GM12878 (cell line): ENCODE results near the gene ZKSCAN7. TPM values are rescaled to one million over a fixed set of nuclear protein-coding genes. Genes with fewer than 3 reads are reported as not detected.

Source experiments
- CBX3 ChIP-seq: fragments of 200-600 bp; sonication (generic); IDR thresholded peaks from 2 replicates; pipeline ENCODE4 v1.6.1; 2016; ENCODE audit warnings: low read depth, borderline replicate concordance
- CBX5 ChIP-seq: sonication (generic); IDR thresholded peaks from 2 replicates; pipeline ENCODE4 v1.6.1; 2016; ENCODE audit warnings: low read depth, moderate library complexity, mild to moderate bottlenecking, inconsistent platforms
- CUX1 ChIP-seq: IDR thresholded peaks from 2 replicates; pipeline ENCODE4 v1.6.1; 2012; ENCODE audit warnings: improper control_type of control experiment, low read depth, low read length; ENCODE audit not compliant: insufficient replicate concordance
- DPF2 ChIP-seq: fragments of 450-650 bp; IDR thresholded peaks from 2 replicates; pipeline ENCODE4 v1.6.1; 2017; ENCODE audit warnings: mild to moderate bottlenecking
- EP300 ChIP-seq, 2 experiments: fragments of 150-350 bp in 1 of 2; IDR thresholded peaks; 2 replicates each; pipeline ENCODE4 v1.6.1; 2011 to 2012; ENCODE audit warnings: low read depth in 2 of 2, low read length in 2 of 2, borderline replicate concordance in 1 of 2, improper control_type of control experiment in 1 of 2, inconsistent platforms in 1 of 2; ENCODE audit not compliant: control insufficient read depth in 1 of 2
- HCFC1 ChIP-seq: fragments of 150-350 bp; IDR thresholded peaks from 2 replicates; pipeline ENCODE4 v1.6.1; 2014; ENCODE audit warnings: low read length
- HSF1 ChIP-seq: fragments of 150-350 bp; IDR thresholded peaks from 2 replicates; pipeline ENCODE4 v1.6.1; 2014; ENCODE audit warnings: mild to moderate bottlenecking, low read depth, low read length
- IKZF2 ChIP-seq, 2 experiments: fragments of 450-650 bp; IDR thresholded peaks; 2 replicates each; pipeline ENCODE4 v1.6.1; 2017; ENCODE audit warnings: mild to moderate bottlenecking in 2 of 2, moderate library complexity in 2 of 2
- NFIC ChIP-seq: IDR thresholded peaks from 2 replicates; pipeline ENCODE4 v1.6.1; 2012; ENCODE audit warnings: low read depth, mild to moderate bottlenecking, inconsistent platforms, low read length, moderate library complexity
- NFXL1 ChIP-seq: fragments of 450-650 bp; IDR thresholded peaks from 2 replicates; pipeline ENCODE4 v1.6.1; 2017; ENCODE audit warnings: antibody characterized with exemption, mild to moderate bottlenecking, borderline replicate concordance
- RBBP5 ChIP-seq: fragments of 200-600 bp; sonication (generic); conservative IDR thresholded peaks from 2 replicates; pipeline ENCODE4 v1.6.1; 2016
- RFX5 ChIP-seq: IDR thresholded peaks from 2 replicates; pipeline ENCODE4 v1.6.1; 2011; ENCODE audit warnings: low read depth, low read length, improper control_type of control experiment
- SMAD1 ChIP-seq: fragments of 450-650 bp; IDR thresholded peaks from 2 replicates; pipeline ENCODE4 v1.6.1; 2018; ENCODE audit warnings: mild to moderate bottlenecking, low read depth; ENCODE audit not compliant: partially characterized antibody
- STAT3 ChIP-seq: IDR thresholded peaks from 2 replicates; pipeline ENCODE4 v1.6.1; 2011; ENCODE audit warnings: low read depth, low read length, improper control_type of control experiment
- WRNIP1 ChIP-seq: IDR thresholded peaks from 2 replicates; pipeline ENCODE4 v1.6.1; 2011; ENCODE audit warnings: low read depth, low read length, improper control_type of control experiment, borderline replicate concordance
- YBX1 ChIP-seq: fragments of 450-650 bp; IDR thresholded peaks from 2 replicates; pipeline ENCODE4 v1.6.1; 2016; ENCODE audit warnings: antibody characterized with exemption
- ZNF207 ChIP-seq: fragments of 450-650 bp; IDR thresholded peaks from 2 replicates; pipeline ENCODE4 v1.6.1; 2014; ENCODE audit warnings: antibody characterized with exemption, mild to moderate bottlenecking, borderline replicate concordance
- ZNF24 ChIP-seq: fragments of 450-650 bp; IDR thresholded peaks from 2 replicates; pipeline ENCODE4 v1.6.1; 2017; ENCODE audit warnings: antibody characterized with exemption, mild to moderate bottlenecking
- ZNF384 ChIP-seq: IDR thresholded peaks from 2 replicates; pipeline ENCODE4 v1.6.1; 2012; ENCODE audit warnings: low read depth, mild to moderate bottlenecking, low read length, improper control_type of control experiment, borderline replicate concordance
- polyA plus RNA-seq, 11 experiments: library from polyadenylated mRNA; depleted of rRNA in 4 of 11; unstranded in 6 of 11; stranded (reverse) in 5 of 11; fragments of >200 nt; fragmentation: Nextera tagmentation in 4 of 11; fragmentation: Illumina TruSeq in 1 of 11; extraction: Ambion mirVana in 4 of 11; extraction: Trizol in 1 of 11; gene quantifications; 1 replicate in 1 of 11; 2 replicates in 10 of 11; pipeline versions ENCODE4 v1.2.1 to v1.2.3, GENCODE V29; 2011 to 2016; ENCODE audit warnings: inconsistent platforms in 2 of 11, missing spikeins in 2 of 11, low read depth in 1 of 11
- total RNA-seq, 4 experiments: library from RNA; depleted of rRNA in 3 of 4; stranded (reverse); fragments of >200 nt in 3 of 4; fragmentation: Illumina TruSeq in 1 of 4; extraction: Trizol in 1 of 4; gene quantifications; 2 replicates each; pipeline versions ENCODE4 v1.2.1 to v1.2.3, GENCODE V29; 2013 to 2021
- TF ChIP-seq, protein P1 (sequence below): IDR thresholded peaks from 2 replicates; pipeline ENCODE4 v1.6.1; 2011; ENCODE audit warnings: low read depth, mild to moderate bottlenecking, low read length, moderate library complexity, borderline replicate concordance; ENCODE audit errors: extremely low read depth
- TF ChIP-seq, protein P2 (sequence below): IDR thresholded peaks from 2 replicates; pipeline ENCODE4 v1.6.1; 2011; ENCODE audit warnings: mild to moderate bottlenecking, low read depth, low read length, moderate library complexity; ENCODE audit not compliant: insufficient replicate concordance

ZKSCAN7 gene
- total and polyA plus RNA-seq, 10 of the 15 experiments (the other 5 are each of a cell fraction or from before 2014, with no cell fraction given) = 0.77 to 6.0 (median 3.5) TPM

GRCh38 chr3:44584646-44585501, 29.9 kb downstream of the ZKSCAN7 start, which contains the start of gene ZNF660 (continued):
- TF ChIP-seq YBX1 = no peak
- peak; percentile 54; the same call in 1 of the 2 replicates for TF ChIP-seq ZNF207
- TF ChIP-seq NFIC = no peak
- no peak for TF ChIP-seq DPF2
- TF ChIP-seq, protein P1, sequence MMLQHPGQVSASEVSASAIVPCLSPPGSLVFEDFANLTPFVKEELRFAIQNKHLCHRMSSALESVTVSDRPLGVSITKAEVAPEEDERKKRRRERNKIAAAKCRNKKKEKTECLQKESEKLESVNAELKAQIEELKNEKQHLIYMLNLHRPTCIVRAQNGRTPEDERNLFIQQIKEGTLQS = no peak
- TF ChIP-seq WRNIP1 = no peak
- TF ChIP-seq HSF1 = no peak
- TF ChIP-seq, protein P2, sequence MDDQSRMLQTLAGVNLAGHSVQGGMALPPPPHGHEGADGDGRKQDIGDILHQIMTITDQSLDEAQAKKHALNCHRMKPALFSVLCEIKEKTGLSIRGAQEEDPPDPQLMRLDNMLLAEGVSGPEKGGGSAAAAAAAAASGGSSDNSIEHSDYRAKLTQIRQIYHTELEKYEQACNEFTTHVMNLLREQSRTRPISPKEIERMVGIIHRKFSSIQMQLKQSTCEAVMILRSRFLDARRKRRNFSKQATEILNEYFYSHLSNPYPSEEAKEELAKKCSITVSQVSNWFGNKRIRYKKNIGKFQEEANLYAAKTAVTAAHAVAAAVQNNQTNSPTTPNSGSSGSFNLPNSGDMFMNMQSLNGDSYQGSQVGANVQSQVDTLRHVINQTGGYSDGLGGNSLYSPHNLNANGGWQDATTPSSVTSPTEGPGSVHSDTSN = no peak
- TF ChIP-seq CBX5 = no peak
- TF ChIP-seq RFX5 = no peak
- no peak for TF ChIP-seq RBBP5
- peak; percentile 13; the same call in 1 of the 2 replicates for TF ChIP-seq HCFC1
- no peak for TF ChIP-seq CBX3
- TF ChIP-seq IKZF2 (IDR thresholded peaks at IDR 0.05) = no peak; a peak in 1 of 4 replicates
- TF ChIP-seq NFXL1 = no peak
- TF ChIP-seq EP300 (IDR thresholded peaks at IDR 0.05; ENCODE audit: borderline replicate concordance in 1 of 2, control insufficient read depth in 1 of 2, low read depth in 2 of 2, low read length in 2 of 2) = 0 out of 4 replicates have a peak, but pooled peaks of 1 of the 2 experiments have one; percentile 12
- TF ChIP-seq ZNF384 = no peak
- no peak for TF ChIP-seq STAT3
- TF ChIP-seq CUX1 = no peak
- TF ChIP-seq ZNF24 = no peak
- TF ChIP-seq SMAD1 = no peak
